ENCODE results near the gene OR52A1. TPM values are rescaled to one million over a fixed set of nuclear protein-coding genes. Genes with fewer than 3 reads are reported as not detected.

OR52A1 gene
- total RNA-seq, 4 donors from 2014 or later, result not detected

DNA sequence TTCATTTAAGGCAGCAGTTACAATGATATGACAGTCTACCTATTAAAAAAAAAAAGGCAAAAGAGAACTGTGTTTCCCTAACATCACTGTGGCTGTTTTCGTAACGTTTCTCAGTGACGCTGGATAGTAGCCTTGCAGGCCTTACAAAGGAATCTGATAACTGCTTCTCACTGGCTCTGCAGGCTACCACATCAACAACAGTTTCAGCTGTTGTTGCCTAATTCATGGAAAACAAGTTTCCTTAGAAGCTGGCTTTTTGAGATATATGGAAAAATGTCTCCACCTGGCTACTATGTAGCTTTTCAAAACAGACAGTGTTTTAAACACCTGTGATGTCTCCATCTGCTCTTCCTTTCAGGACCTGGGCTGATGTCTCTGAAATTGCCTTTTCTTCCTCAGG is 42.2 kb upstream of the OR52A1 start:
- TF ChIP-seq POLR2A (IDR thresholded peaks at IDR 0.05), result no peak
- TF ChIP-seq, protein P1, sequence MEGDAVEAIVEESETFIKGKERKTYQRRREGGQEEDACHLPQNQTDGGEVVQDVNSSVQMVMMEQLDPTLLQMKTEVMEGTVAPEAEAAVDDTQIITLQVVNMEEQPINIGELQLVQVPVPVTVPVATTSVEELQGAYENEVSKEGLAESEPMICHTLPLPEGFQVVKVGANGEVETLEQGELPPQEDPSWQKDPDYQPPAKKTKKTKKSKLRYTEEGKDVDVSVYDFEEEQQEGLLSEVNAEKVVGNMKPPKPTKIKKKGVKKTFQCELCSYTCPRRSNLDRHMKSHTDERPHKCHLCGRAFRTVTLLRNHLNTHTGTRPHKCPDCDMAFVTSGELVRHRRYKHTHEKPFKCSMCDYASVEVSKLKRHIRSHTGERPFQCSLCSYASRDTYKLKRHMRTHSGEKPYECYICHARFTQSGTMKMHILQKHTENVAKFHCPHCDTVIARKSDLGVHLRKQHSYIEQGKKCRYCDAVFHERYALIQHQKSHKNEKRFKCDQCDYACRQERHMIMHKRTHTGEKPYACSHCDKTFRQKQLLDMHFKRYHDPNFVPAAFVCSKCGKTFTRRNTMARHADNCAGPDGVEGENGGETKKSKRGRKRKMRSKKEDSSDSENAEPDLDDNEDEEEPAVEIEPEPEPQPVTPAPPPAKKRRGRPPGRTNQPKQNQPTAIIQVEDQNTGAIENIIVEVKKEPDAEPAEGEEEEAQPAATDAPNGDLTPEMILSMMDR (IDR thresholded peaks at IDR 0.05), result no peak
- no peak for DNase-seq
- Histone ChIP-seq H3K27ac (no peak overlapping the region), H3K4me1 (no peaks in the 10 kb centered on the region), H3K4me3 (no peak overlapping the region), H3K9me3 (no peaks in the 10 kb centered on the region), H3K27me3 (no peaks in the 10 kb centered on the region), H3K36me3 (no peaks in the 10 kb centered on the region)
- intact Hi-C loops (cut with DNase I; ENCODE audit: low total_unique reads), result no loop called here

DNA sequence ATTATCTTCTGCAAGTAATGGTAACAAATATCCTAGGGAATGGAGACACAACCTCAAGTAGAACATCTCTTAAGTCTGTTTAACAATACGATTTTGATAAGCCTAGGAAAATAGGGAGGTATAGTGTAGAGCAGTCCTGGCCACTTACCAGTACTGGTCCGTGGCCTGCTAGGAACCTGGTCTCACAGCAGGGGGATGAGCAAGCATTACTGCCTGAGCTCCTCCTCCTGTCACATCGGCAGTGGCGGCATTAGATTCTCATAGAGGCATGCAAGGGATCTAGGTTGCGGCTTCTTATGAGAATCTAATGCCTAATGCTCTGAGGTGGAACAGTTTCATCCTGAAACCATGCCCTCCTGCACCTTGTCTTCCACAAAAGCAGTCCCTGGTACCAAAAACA is 41.5 kb upstream of the OR52A1 start:
- Histone ChIP-seq H3K4me1 (no peaks in the 10 kb centered on the region), H3K27me3 (no peaks in the 10 kb centered on the region), H3K36me3 (no peaks in the 10 kb centered on the region), H3K4me3 (no peak overlapping the region), H3K9me3 (no peaks in the 10 kb centered on the region), H3K27ac (no peak overlapping the region)
- no peak for DNase-seq
- intact Hi-C loops (cut with DNase I; ENCODE audit: low total_unique reads), result no loop called here
- TF ChIP-seq, protein P1 (IDR thresholded peaks at IDR 0.05), result no peak
- no peak for TF ChIP-seq POLR2A (IDR thresholded peaks at IDR 0.05)

DNA sequence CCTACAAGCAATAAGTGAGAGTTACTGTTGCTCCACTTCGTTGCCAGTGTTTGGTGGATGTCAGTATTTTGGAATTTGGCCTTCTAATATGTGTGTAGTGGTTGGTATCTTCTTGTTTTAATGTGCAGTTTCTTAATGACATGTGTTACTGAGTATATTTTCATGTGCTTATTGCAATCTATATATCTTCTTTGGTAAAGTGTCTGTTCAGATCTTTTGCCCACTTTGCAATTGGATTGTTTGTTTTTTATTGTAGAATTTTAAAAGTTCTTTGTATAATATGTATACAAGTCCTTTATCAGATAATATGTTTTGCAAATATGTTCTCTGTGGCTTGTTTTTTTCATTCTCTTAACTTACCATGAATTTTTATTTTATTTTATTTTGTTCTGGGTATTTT is 38.2 kb upstream of the OR52A1 start:
- H3K27me3 ChIP-seq, result no peaks in the 10 kb centered on the region
- H3K36me3 ChIP-seq, result no peaks in the 10 kb centered on the region
- intact Hi-C loops (cut with DNase I; ENCODE audit: low total_unique reads), result no loop called here
- H3K4me1 ChIP-seq, result no peaks in the 10 kb centered on the region
- TF ChIP-seq POLR2A (IDR thresholded peaks at IDR 0.05), result no peak
- TF ChIP-seq, protein P1 (IDR thresholded peaks at IDR 0.05), result no peak
- no peak overlapping the region for H3K4me3 ChIP-seq
- no peak overlapping the region for H3K27ac ChIP-seq
- no peak for DNase-seq
- H3K9me3 ChIP-seq, result no peaks in the 10 kb centered on the region

DNA sequence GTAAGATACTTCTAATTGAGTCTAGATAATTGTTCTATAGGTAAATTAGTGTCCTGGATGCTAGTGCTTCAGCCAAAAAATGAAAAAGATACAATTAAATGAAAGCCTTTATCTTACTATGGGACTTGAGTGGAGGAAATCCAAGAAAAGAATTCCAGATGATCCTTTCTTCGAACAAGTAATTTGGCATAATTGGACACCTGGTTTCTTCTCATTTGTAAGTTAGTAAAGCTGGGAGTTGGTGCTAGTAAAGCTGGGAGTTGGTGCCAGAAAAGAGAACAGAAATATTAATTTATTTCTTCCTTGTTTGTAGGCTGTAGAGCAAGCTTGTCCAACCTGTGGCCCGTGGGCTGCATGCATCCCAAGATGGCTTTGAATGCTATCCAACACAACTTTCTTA is 33.6 kb upstream of the OR52A1 start:
- Histone ChIP-seq H3K36me3 (no peaks in the 10 kb centered on the region), H3K27ac (no peak overlapping the region), H3K9me3 (no peaks in the 10 kb centered on the region), H3K4me3 (no peak overlapping the region), H3K4me1 (no peaks in the 10 kb centered on the region), H3K27me3 (no peaks in the 10 kb centered on the region)
- intact Hi-C loops (cut with DNase I; ENCODE audit: low total_unique reads), result no loop called here
- no peak for DNase-seq
- TF ChIP-seq POLR2A (IDR thresholded peaks at IDR 0.05), result no peak
- TF ChIP-seq, protein P1 (IDR thresholded peaks at IDR 0.05), result no peak

DNA sequence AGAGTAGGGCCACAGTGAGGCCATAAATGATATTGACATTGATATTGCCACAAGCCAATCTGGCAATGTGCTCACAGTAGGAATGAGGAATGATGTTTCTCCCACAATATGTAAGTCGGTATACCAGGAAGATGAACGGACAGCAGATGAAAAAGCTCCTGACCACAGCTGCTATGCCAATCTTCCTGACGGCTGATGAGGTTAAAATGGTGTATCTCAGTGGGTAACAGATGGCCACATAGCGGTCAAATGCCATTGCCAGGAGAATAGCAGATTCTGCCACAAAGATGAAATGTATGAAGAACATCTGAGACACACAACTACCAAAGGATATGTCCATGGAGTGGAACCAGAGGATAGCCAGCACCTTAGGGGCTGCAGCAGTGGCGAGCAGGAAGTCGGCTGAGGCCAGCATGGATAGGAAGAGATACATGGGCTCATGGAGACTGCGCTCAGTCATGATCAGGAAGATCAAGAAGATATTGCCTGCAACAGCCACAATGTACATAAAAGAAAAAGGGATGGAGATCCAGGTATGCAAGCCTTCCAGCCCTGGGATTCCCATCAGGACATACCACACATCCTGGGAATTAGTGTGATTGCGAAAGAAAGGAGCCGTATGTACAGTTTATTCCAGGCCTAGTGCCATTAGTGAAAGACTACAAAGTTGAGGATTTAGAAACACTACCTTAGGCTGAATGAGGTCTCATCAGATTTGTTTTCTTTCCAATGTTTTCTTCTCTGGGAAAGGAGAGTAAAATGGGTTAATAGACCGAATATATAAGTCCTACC is 23.7 kb upstream of the OR52A1 start:
- TF ChIP-seq POLR2A (IDR thresholded peaks at IDR 0.05), result no peak
- TF ChIP-seq, protein P1 (IDR thresholded peaks at IDR 0.05), result no peak
- Histone ChIP-seq H3K36me3 (no peaks in the 10 kb centered on the region), H3K9me3 (no peaks in the 10 kb centered on the region), H3K27ac (no peak overlapping the region), H3K27me3 (no peaks in the 10 kb centered on the region), H3K4me3 (no peak overlapping the region), H3K4me1 (no peaks in the 10 kb centered on the region)
- intact Hi-C loops (cut with DNase I; ENCODE audit: low total_unique reads), result no loop called here
- no peak for DNase-seq

Measured in uterus (tissue), 4 donors.